ENCODE measurements around the gene CEP41. TPM values are rescaled to one million over a fixed set of nuclear protein-coding genes. Genes with fewer than 3 reads are reported as not detected.

The CEP41 gene
- total and polyA plus RNA-seq, 7 donors = 2.4 to 4.6 (median 3.4) TPM

GRCh38 chr7:130345136-130345535, 95.7 kb downstream of the CEP41 start:
- WGBS, 3 donors = 24 to 33% (median 31%) methylated on average over 8 of the region's 8 CpGs
- Histone ChIP-seq H3K4me1 (no peaks in the 10 kb centered on the region), H3K36me3 (ENCODE audit: insufficient read depth in 1 of 2, low read depth in 1 of 2) (no peaks in the 10 kb centered on the region), H3K27me3 (ENCODE audit: insufficient read depth in 3 of 3, low read length in 2 of 3) (peaks cover 0 to 2% (median 0%) of the 10 kb centered on the region in 3 donors), H3K9me3 (peaks cover 8% of the 10 kb centered on the region), H3K4me3 (no peak overlapping the region), H3K27ac (no peak overlapping the region)
- ATAC-seq = no peak
- no peak for DNase-seq
- intact Hi-C loops (cut with DNase I) = no loop called here
- no peak for TF ChIP-seq CTCF (IDR thresholded peaks at IDR 0.05)

- no peak within 1 kb of the TSS for H3K4me3 ChIP-seq
- peaks cover 0 to 2% (median 0%) of the 10 kb centered on the region in 3 donors for H3K27me3 ChIP-seq (ENCODE audit: insufficient read depth in 3 of 3, low read length in 2 of 3)
- DNase-seq (no peak), ATAC-seq (no peak)
- intact Hi-C loops (cut with DNase I) = no loop called here
- 79 to 90% (median 83%) methylated on average over 5 of the region's 5 CpGs for whole genome bisulfite sequencing, 3 donors
- peaks cover 8% of the 10 kb centered on the region for H3K9me3 ChIP-seq
- TF ChIP-seq CTCF (IDR thresholded peaks at IDR 0.05) = no peak
- H3K36me3 ChIP-seq (ENCODE audit: insufficient read depth in 1 of 2, low read depth in 1 of 2) = no peaks in the 10 kb centered on the region
- no peaks in the 10 kb centered on the region for H3K4me1 ChIP-seq
- H3K27ac ChIP-seq = no peak within 1 kb of the TSS
Observed at GRCh38 chr7:130344271-130344866, 96.4 kb downstream of the CEP41 start, which contains the start of gene CPA5. Gene CPA5 (plus strand): TSS chr7:130344816. CDS start chr7:130346486, 1,670 bp downstream.

Other genes with a start within 250 kb of the CEP41 start
- 10 to 100 TPM in 1 of 4 donors, 1 to 10 TPM in 3; 7.0 to 11.3 (median 8.8) TPM for gene TMEM209, start 235.6 kb downstream of the CEP41 start, total RNA-seq
- gene TMEM209, start 235.6 kb downstream of the CEP41 start, polyA plus RNA-seq = 10 to 100 TPM in 1 of 3 donors, 1 to 10 TPM in 2; 5.2 to 10.2 (median 9.3) TPM
- not detected for gene SSMEM1, start 233.2 kb downstream of the CEP41 start, total RNA-seq
- not detected for gene SSMEM1, start 233.2 kb downstream of the CEP41 start, polyA plus RNA-seq
- under 1 TPM in 1 of 4 donors, not detected in 3; 0.32 TPM for gene CPA2, start 174.2 kb downstream of the CEP41 start, total RNA-seq
- under 1 TPM in 2 of 3 donors, not detected in 1; 0.23 to 0.30 TPM for gene CPA2, start 174.2 kb downstream of the CEP41 start, polyA plus RNA-seq
- gene CPA4, start 147.9 kb downstream of the CEP41 start, total RNA-seq = 1 to 10 TPM in 2 of 4 donors, under 1 TPM in 2; 0.11 to 2.5 (median 1.0) TPM
- gene CPA4, start 147.9 kb downstream of the CEP41 start, polyA plus RNA-seq = under 1 TPM; 0.09 to 0.68 (median 0.20) TPM
- 1 to 10 TPM in 2 of 4 donors, under 1 TPM in 1, not detected in 1; 0.73 to 5.2 (median 1.7) TPM for gene CPA5, start 96.2 kb downstream of the CEP41 start, total RNA-seq
- gene CPA5, start 96.2 kb downstream of the CEP41 start, polyA plus RNA-seq = 1 to 10 TPM in 1 of 3 donors, under 1 TPM in 2; 0.42 to 1.3 (median 0.48) TPM
- gene CPA1, start 60.5 kb downstream of the CEP41 start, total RNA-seq = 1 to 10 TPM in 3 of 4 donors, under 1 TPM in 1; 0.52 to 4.6 (median 1.3) TPM
- gene CPA1, start 60.5 kb downstream of the CEP41 start, polyA plus RNA-seq = 1 to 10 TPM in 1 of 3 donors, under 1 TPM in 2; 0.18 to 1.0 (median 0.56) TPM
- gene MEST, start 51.1 kb upstream of the CEP41 start, total RNA-seq = 10 to 100 TPM in 2 of 4 donors, 1 to 10 TPM in 2; 3.0 to 12.6 (median 8.8) TPM
- gene MEST, start 51.1 kb upstream of the CEP41 start, polyA plus RNA-seq = 1 to 10 TPM; 2.8 to 5.3 (median 4.2) TPM
- gene COPG2, start 227.7 kb upstream of the CEP41 start, total RNA-seq = 10 to 100 TPM; 13.2 to 21.5 (median 18.3) TPM
- 10 to 100 TPM in 1 of 3 donors, 1 to 10 TPM in 2; 9.6 to 12.1 (median 10.0) TPM for gene COPG2, start 227.7 kb upstream of the CEP41 start, polyA plus RNA-seq
- not detected for gene TSGA13, start 245.5 kb upstream of the CEP41 start, total RNA-seq
- not detected for gene TSGA13, start 245.5 kb upstream of the CEP41 start, polyA plus RNA-seq

Data from psoas muscle (tissue), 8 donors.